Right forelimb (tissue), 1 donor: ENCODE measurements around the gene CRCP.

Experiments
- DNase-seq: peaks from one replicate; pipeline ENCODE4 v3.0.0-alpha.2; 2018

CRCP gene

GRCh38 chr7:66198469-66198868, 83.8 kb downstream of the CRCP start:
- peak; percentile 54 for DNase-seq

- no peak for DNase-seq
Measured at GRCh38 chr7:66198956-66199355, 84.3 kb downstream of the CRCP start.

GRCh38 chr7:66202441-66202840, 87.8 kb downstream of the CRCP start:
- no peak for DNase-seq
